Measurements from ENCODE around the gene CHSY1.

Gene CHSY1

GRCh38 chr15:101151288-101151687 lies 100.6 kb downstream of the CHSY1 start:
- DNase-seq (ENCODE audit: low read depth in 2 of 2): no peak

GRCh38 chr15:101150723-101151040 lies 101.2 kb downstream of the CHSY1 start:
- DNase-seq (ENCODE audit: low read depth in 2 of 2): no peak

GRCh38 chr15:101149864-101150722 lies 101.8 kb downstream of the CHSY1 start:
- no peak for DNase-seq (ENCODE audit: low read depth in 2 of 2)

GRCh38 chr15:101148881-101149664 lies 102.8 kb downstream of the CHSY1 start:
- DNase-seq (ENCODE audit: low read depth in 2 of 2): no peak

- no peak for DNase-seq (ENCODE audit: low read depth in 2 of 2)
These were observed 103.5 kb downstream of the CHSY1 start for GRCh38 chr15:101148166-101148880.

GRCh38 chr15:101147181-101147580 lies 104.7 kb downstream of the CHSY1 start:
- no peak for DNase-seq (ENCODE audit: low read depth in 2 of 2)

- DNase-seq (ENCODE audit: low read depth in 2 of 2): no peak
These were observed 105.6 kb downstream of the CHSY1 start for GRCh38 chr15:101146118-101146702.

GRCh38 chr15:101145362-101145761 lies 106.5 kb downstream of the CHSY1 start:
- DNase-seq (ENCODE audit: low read depth in 2 of 2): no peak

GRCh38 chr15:101143321-101143720 lies 108.5 kb downstream of the CHSY1 start:
- no peak for DNase-seq (ENCODE audit: low read depth in 2 of 2)

- no peak for DNase-seq (ENCODE audit: low read depth in 2 of 2)
These were observed 109.1 kb downstream of the CHSY1 start for GRCh38 chr15:101142711-101143110.

GRCh38 chr15:101141926-101142527 lies 109.8 kb downstream of the CHSY1 start:
- no peak for DNase-seq (ENCODE audit: low read depth in 2 of 2)

- no peak for DNase-seq (ENCODE audit: low read depth in 2 of 2)
These were observed 111.2 kb downstream of the CHSY1 start for GRCh38 chr15:101140697-101141065.

GRCh38 chr15:101139986-101140696 lies 111.7 kb downstream of the CHSY1 start:
- no peak for DNase-seq (ENCODE audit: low read depth in 2 of 2)

- no peak for DNase-seq (ENCODE audit: low read depth in 2 of 2)
These were observed 112.7 kb downstream of the CHSY1 start for GRCh38 chr15:101138913-101139880.

- no peak for DNase-seq (ENCODE audit: low read depth in 2 of 2)
These were observed 113.7 kb downstream of the CHSY1 start for GRCh38 chr15:101138086-101138660.

GRCh38 chr15:101137312-101137940 lies 114.4 kb downstream of the CHSY1 start:
- DNase-seq (ENCODE audit: low read depth in 2 of 2): no peak

- no peak for DNase-seq (ENCODE audit: low read depth in 2 of 2)
These were observed 115.2 kb downstream of the CHSY1 start for GRCh38 chr15:101136381-101137268.
